Measurements from ENCODE around the gene IVD.

Gene IVD

DNA sequence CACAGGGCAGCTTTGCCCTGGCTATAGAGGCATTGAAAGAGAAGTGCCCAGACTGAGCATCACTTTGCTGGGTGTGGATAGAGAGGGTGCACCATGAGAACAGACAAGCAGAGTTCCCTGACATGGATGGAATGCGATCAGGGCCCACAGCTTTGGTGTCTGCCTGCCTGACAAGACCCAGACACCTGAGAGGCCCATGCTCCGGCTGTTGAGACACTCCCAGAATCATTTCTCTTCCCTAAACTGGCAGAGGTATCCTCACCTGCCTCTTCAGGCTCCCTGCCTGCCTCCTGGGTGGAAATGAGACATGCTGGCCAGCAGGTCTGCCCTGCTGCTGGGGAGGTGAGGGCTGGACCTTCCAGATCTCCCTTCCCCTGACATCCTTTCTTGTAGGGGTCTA lies 54.8 kb downstream of the IVD start:
- no peak for DNase-seq

DNA sequence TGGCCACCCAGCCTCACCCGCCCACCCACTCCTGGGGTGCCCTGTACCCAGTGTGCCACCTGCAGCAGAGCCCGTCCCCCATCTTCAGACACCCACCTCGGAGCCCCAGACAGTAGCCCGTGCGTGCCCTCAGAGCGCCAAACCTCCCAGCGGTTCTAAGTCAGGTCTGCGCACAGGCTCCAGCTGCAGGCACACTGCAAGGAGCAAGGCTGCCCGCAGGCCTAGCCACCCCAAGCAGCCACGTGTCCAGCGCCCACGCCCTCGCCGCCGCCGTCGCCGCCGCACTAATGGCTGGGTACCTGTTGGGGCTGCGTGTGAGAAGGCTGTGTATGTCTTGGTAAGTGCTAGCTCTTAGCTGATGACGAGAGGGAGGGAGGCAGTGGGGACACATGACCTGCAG lies 56.4 kb downstream of the IVD start:
- no peak for DNase-seq

DNA sequence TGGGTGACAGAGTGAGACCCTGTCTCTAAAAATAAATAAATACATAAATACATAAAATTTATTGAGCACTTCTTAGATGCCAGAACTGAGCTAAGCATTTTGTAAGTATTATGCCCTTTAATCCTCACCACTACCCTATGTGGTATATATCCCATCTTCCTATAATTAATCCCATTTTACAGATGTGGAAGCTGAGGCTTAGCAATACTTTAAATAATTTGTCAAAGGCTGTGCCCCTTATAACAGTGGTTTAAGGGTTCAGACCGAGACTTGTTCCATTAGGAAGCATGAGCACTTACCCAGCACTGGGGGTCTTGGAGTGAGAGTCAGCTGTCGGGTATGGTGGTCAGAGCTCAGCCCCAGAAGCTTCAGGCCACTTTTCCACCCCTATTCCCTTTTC lies 57.7 kb downstream of the IVD start:
- DNase-seq, result no peak

DNA sequence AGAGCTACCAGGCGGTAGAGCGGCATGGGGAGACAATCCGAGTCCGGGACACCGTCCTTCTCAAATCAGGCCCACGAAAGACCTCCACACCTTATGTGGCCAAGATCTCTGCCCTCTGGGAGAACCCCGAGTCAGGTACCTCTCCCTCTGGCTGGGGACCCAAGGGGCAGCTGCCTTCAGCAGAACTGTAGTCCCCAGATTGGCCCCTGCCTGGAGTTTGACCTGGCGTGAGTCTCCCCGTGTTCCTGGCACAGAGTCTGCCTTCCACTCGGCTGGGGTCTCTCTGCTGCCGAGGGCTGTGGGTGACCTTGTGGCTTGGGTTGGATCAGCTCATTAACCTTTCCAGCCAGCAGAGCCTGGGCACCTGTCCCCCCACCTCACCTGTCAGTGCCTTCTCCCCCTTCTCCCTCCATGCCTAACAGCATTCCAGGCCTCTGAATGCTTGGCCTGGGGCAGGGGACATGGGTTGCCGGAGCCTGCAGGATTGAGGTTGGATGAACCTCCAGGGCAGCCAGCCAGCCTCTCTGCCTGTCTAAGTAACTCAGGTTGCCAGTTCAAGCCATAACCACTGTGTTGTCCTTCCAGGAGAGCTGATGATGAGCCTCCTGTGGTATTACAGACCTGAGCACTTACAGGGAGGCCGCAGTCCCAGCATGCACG lies 58.4 kb downstream of the IVD start:
- no peak for DNase-seq

DNA sequence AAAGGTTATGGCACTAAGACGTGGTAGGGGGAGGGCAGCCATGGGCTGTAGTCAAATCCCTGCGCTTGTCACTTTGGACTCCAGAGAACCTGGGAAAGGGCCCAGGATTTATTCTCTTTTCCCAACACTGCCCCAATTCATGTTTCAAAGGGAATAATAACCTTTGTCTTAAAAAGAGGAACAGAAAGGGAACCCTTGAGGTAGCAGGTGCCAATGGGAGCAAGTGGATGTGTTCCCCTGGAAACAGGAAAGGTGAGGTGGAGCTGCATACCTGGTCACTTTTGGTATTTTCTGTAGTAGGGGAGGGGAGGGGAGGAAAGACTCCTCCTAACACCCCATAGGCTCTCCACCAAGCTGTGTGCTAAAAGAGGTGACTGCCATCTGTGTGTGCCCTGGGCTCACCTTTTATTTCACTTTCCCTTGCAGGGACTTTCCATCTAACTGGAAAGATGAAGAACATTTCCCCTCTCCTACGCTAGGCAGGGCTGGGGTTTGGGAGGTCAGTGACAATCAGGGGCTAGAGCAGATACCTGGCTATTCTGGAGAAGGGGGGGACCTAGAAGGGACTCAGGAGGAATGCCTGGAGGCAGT lies 59.1 kb downstream of the IVD start:
- no peak for DNase-seq

DNA sequence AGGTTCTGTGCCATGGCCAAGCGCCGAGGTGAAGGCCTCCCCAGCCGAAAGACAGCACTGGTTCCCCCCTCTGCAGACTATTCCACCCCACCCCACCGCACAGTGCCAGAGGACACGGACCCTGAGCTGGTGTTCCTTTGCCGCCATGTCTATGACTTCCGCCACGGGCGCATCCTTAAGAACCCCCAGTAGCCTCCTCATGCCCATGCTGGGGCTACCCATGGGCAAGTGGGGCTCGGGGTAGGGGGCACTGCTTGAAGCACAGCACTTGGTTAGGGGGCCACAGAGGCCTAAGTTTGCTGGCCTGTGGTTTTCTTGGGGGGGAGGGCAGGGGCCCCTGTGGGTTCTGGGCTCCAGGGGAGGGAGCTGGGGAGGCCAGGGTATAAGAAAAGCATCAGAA lies 60.3 kb downstream of the IVD start:
- no peak for DNase-seq

DNA sequence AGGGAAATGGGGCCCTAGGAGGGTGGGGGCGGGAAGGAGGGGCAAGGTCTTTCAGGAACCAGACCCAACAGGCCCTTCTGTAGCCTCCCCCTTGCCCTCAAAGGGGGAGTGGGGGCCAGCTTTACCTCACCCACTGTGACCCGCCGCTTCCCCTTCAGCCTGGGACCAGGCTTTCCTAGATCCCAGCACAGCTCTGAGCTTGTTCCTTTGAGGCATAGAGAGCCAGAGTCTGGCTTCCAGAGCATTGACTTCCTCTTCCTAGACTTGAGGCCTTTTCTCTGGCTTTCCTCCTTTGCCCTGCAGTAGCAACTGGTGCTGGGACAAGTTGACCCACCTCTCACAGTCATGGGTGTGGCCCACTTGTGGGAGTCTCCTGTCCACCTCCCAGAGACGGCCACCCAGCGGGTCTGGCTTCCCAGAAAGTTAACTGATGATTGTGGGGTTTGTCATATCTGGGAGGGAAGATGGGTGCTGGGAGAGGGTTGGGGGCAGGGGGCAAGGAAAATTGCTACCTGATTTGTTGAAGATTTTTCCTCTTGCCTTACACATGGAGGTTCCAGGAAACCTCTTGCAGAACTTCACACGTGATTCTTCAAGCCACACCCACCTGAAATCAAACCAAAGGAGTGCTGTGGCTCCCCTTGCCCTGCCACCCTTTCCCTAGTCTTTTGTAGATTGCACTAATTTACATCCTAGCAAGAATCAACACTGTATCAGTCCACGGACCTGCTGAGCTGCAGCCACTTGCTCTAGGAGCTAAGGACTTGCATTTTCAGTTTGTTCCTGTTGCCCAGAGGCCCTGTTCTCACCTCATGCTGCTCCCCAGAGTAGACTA lies 61.0 kb downstream of the IVD start:
- DNase-seq, result no peak

DNA sequence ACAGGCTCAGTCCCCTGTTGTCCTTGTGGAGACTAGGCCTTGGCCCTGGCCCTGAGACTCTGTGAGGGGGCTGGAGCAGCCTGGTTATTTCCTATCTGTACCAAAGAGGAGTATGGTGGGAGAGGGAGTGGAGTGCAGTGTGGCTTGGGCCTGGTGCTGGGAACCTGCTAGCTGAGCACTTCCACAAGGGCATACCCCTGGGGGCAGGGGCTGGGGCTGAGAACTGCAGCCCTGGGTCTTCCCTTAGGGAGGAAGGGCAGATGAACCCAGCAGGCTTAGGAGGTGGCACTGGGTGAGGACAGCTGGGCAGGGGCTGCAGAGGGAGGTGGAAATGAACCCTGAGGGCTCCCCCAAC lies 61.6 kb downstream of the IVD start:
- no peak for DNase-seq

DNA sequence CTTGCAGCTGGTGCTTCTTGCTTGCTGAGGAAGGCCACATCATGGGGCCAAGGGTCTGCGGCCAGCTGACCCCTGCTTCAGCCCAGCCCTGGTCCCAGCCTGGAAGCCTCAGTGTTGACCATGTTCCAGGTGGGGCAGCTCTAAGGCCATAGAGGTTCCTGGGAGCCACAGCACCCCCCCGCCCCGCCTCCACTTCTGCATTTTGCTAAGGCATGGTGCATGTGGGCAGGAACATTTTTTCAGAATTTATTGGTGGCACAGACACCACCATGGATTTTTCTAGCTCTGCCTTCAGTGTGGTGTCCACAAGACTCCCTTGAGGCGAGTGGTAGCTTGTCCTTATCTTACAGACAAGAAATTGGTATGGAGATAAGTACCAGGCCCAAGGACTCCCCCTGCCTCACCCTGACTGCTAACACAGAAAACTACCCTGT lies 63.3 kb downstream of the IVD start:
- DNase-seq, result no peak

DNA sequence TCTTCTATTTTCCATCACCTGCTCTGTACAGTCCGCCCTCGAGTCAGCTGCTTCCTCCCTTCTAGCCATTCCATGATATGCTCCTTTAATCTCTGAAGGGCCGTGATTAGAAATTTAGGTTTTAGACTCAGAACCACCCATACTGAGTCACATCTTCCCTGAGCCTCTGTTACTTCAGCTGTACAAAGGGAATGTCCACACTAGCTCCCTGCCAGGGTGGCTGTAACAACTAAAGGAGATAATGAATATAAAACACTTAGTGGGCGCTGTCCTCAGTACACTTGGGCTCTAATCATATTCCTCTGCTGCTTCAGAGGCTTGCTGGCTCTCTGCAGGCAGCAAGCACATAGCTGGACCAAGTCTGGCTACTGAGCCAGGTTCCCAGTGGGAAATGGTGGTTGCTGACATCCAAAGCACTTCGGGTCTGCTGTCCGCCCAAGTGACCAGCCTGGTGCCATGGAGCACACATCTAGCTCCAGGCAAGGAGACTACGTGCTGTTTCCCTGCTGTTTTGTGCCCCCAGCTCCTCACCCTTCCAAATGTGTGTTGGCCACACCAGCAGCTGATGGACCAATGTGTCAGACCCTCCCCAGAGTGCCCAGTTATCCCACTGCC lies 64.3 kb downstream of the IVD start:
- DNase-seq, result no peak

DNA sequence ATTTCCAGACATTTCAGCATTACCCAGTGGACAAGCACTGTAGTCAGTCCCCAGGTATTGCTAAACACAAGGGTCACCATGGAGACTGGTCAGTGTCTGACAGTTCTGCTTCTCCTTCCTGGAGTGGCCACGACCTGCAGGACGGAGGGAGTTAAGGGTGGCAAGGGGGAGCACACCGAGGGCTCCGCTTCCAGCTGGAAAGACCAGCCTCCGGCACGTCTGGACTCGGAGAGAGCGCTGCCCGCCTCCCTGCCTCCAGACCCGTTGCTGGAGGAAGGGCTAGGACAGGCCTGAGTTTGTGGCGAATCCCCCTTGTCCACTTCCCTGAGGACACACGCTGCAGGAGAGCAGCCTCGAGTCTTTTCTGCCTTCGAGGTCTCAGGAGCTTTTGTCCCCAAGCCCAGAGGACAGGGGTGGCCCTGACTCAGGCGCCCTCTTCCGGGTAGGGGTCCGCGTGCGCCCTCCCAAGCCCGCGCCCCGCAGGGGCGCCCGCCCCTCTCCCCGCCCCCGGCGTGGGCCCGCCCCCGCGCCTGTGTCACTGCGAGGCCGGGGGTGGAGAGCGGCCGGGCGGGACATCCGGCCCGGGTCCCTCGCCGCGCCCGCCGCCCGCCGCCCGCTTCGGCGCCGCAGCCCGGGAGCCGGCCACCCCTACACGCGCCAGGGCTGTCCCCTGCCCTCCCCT lies 65.0 kb downstream of the IVD start, which contains the start of gene CHST14:
Gene CHST14 (plus strand): TSS at position 562 of the 682 bp plus-strand sequence. CDS start 230 bp downstream, outside the sequence.
- peak; percentile 48 to 52 for DNase-seq

Measured in activated CD4-positive, alpha-beta T cell treated with anti-CD3 and anti-CD28 coated beads, Interleukin-2, amount 50 U/mL, for 4 hours (primary cell).